ENCODE measurements around the gene IFI30.

IFI30 gene

GRCh38 chr19:18225702-18226468 lies 52.3 kb downstream of the IFI30 start, which contains the start of gene PDE4C:
TSS of gene PDE4C (minus strand) at chr19:18226438. CDS start at chr19:18226415, 23 bp downstream.
- DNase-seq: peak; percentile 64 to 85 (median 67)

- no peak for DNase-seq
These were observed 53.6 kb downstream of the IFI30 start for GRCh38 chr19:18226956-18227780.
